Upper lobe of left lung (tissue), 4 donors: ENCODE data around the gene ZNF629.

Experiments used
- CTCF ChIP-seq, 6 experiments: fragments of 450-650 bp in 4 of 6; fragments of 200-600 bp in 2 of 6; sonication (generic) in 2 of 6; IDR thresholded peaks; one replicate each; pipeline ENCODE4 v1.5.1; 2016 to 2019; ENCODE audit warnings: antibody characterized with exemption in 6 of 6
- EP300 ChIP-seq, 4 donors: sonication (generic); formaldehyde crosslinking; IDR thresholded peaks; one replicate each; pipeline ENCODE4 v1.5.1; 2017; ENCODE audit warnings: antibody characterized with exemption in 4 of 4, control low read depth in 2 of 4

- TF ChIP-seq CTCF (IDR thresholded peaks at IDR 0.05) (no peak), EP300 (IDR thresholded peaks at IDR 0.05) (no peak)
Measured at GRCh38 chr16:30762991-30763725, 23.8 kb downstream of the ZNF629 start.
